Endothelial cell of umbilical vein (primary cell): ENCODE results near the gene PKD1L1. TPM values are rescaled to one million over a fixed set of nuclear protein-coding genes. Genes with fewer than 3 reads are reported as not detected.

ENCODE experiments used
- BruUV-seq: library from RNA; stranded (reverse); fragments of 400-500 nt; replicated peaks from 2 replicates; lab custom pipeline; 2021; lab: Mats Ljungman, UMichigan
- CTCF ChIA-PET: fragments of 300-600, 350-600 bp; sonication (Branson Sonifier 250); formaldehyde crosslinking; loops from one replicate; lab custom pipeline; 2021; ENCODE audit warnings: antibody characterized with exemption, inconsistent platforms; lab: Charles Lee
- POLR2A ChIA-PET: fragments of 300-600, 350-600 bp; sonication (Branson Sonifier 250); formaldehyde crosslinking; loops from one replicate; lab custom pipeline; 2021; ENCODE audit warnings: antibody characterized with exemption, inconsistent platforms; lab: Charles Lee
- DNase-seq: peaks from one replicate; pipeline ENCODE4 v3.0.0-alpha.2; 2011; ENCODE audit warnings: low read depth, low spot score
- FAIRE-seq: peaks from 2 replicates; lab custom pipeline; 2011; peaks lifted over from hg19 to GRCh38; lab: Jason Lieb, UNC
- H2AFZ ChIP-seq: 2 replicates; pipeline ENCODE4 v1.6.0; 2012; ENCODE audit warnings: low read depth, low read length, control low read depth, inconsistent platforms
- H3K27ac ChIP-seq: 2 replicates; pipeline ENCODE4 v1.5.1; 2011; ENCODE audit warnings: low read depth, mild to moderate bottlenecking, control low read depth, low read length, moderate library complexity; ENCODE audit not compliant: insufficient read depth
- H3K27me3 ChIP-seq, 2 experiments: 2 replicates each; pipeline versions ENCODE4 v1.6.0 to v1.6.1; 2011; ENCODE audit warnings: low read length in 2 of 2, mixed read lengths in 1 of 2; ENCODE audit not compliant: control insufficient read depth in 2 of 2, insufficient read depth in 2 of 2
- H3K36me3 ChIP-seq, 2 experiments: 2 replicates in 1 of 2; 3 replicates in 1 of 2; pipeline ENCODE4 v1.5.1; 2011; ENCODE audit warnings: low read length in 2 of 2, mild to moderate bottlenecking in 1 of 2, moderate library complexity in 1 of 2; ENCODE audit not compliant: control insufficient read depth in 2 of 2, insufficient read depth in 2 of 2; ENCODE audit errors: extremely low read depth in 1 of 2
- H3K4me1 ChIP-seq: 3 replicates; pipeline ENCODE4 v1.5.1; 2011; ENCODE audit warnings: mild to moderate bottlenecking, low read length; ENCODE audit not compliant: control insufficient read depth, insufficient read depth; ENCODE audit errors: extremely low read depth
- H3K4me2 ChIP-seq: 2 replicates; pipeline ENCODE4 v1.6.1; 2011; ENCODE audit warnings: low read length, control low read depth, mixed read lengths; ENCODE audit not compliant: insufficient read depth
- H3K4me3 ChIP-seq, 3 experiments: fragments of 200-600 bp in 1 of 3; sonication (generic), shearing (Covaris generic) in 1 of 3; replicated peaks in 1 of 3; 2 replicates each; pipeline ENCODE4 v1.5.1; 2011 to 2016; ENCODE audit warnings: control low read depth in 3 of 3, low read length in 3 of 3, mild to moderate bottlenecking in 2 of 3, inconsistent platforms in 1 of 3, low read depth in 1 of 3, moderate library complexity in 1 of 3; ENCODE audit not compliant: insufficient read depth in 1 of 3
- H3K79me2 ChIP-seq: 2 replicates; pipeline ENCODE4 v1.6.0; 2012; ENCODE audit warnings: low read length, inconsistent platforms; ENCODE audit not compliant: control insufficient read depth, insufficient read depth
- H3K9ac ChIP-seq: replicated peaks from 2 replicates; pipeline ENCODE3; 2011; ENCODE audit warnings: low read length, control low read depth; ENCODE audit not compliant: insufficient read depth; ENCODE audit errors: extremely low read depth
- H3K9me1 ChIP-seq: replicated peaks from 3 replicates; pipeline ENCODE4 v1.6.0; 2011; ENCODE audit warnings: mild to moderate bottlenecking, low read length; ENCODE audit not compliant: control insufficient read depth, insufficient read depth; ENCODE audit errors: extremely low read depth
- H3K9me3 ChIP-seq: replicated peaks from 2 replicates; pipeline ENCODE4 v1.5.1; 2012; ENCODE audit warnings: low read length, inconsistent platforms; ENCODE audit not compliant: control insufficient read depth, insufficient read depth
- H4K20me1 ChIP-seq: replicated peaks from 2 replicates; pipeline ENCODE3; 2011; ENCODE audit warnings: mild to moderate bottlenecking, low read length; ENCODE audit not compliant: control insufficient read depth, insufficient read depth; ENCODE audit errors: extremely low read depth
- EZH2 ChIP-seq: IDR thresholded peaks from 2 replicates; pipeline ENCODE4 v1.6.1; 2012; ENCODE audit warnings: borderline replicate concordance, low read depth, mild to moderate bottlenecking, moderate library complexity, low read length, inconsistent platforms; ENCODE audit not compliant: severe bottlenecking
- FOS ChIP-seq: IDR thresholded peaks from 2 replicates; pipeline ENCODE4 v1.6.1; 2011; ENCODE audit warnings: mild to moderate bottlenecking, low read length, moderate library complexity, borderline replicate concordance; ENCODE audit not compliant: insufficient read depth
- GATA2 ChIP-seq: IDR thresholded peaks from 2 replicates; pipeline ENCODE4 v1.7.0; 2011; ENCODE audit warnings: low read depth, mild to moderate bottlenecking, moderate library complexity, mixed read lengths, low read length; ENCODE audit not compliant: insufficient read length, insufficient read depth
- JUN ChIP-seq: IDR thresholded peaks from 2 replicates; pipeline ENCODE4 v1.6.1; 2011; ENCODE audit warnings: borderline replicate concordance, low read depth; ENCODE audit not compliant: insufficient read length, insufficient read depth
- MYC ChIP-seq: IDR thresholded peaks from one replicate; pipeline ENCODE4 v1.6.1; 2011; ENCODE audit warnings: mild to moderate bottlenecking, low read depth, low read length
- POLR2A ChIP-seq: IDR thresholded peaks from 2 replicates; pipeline ENCODE4 v1.6.1; 2012; ENCODE audit warnings: low read depth, mild to moderate bottlenecking, control low read depth, low read length
- POLR2AphosphoS5 ChIP-seq: IDR thresholded peaks from 2 replicates; pipeline ENCODE4 v1.6.1; 2012; ENCODE audit warnings: low read depth, mild to moderate bottlenecking, control low read depth, low read length, moderate library complexity; ENCODE audit not compliant: insufficient read depth
- dilution Hi-C: fragments of 300-500 bp; cut with MboI; formaldehyde crosslinking; loops from one replicate; pipeline ENCODE4 v1.15.0; 2019; ENCODE audit warnings: low sequenced_read_pairs; ENCODE audit not compliant: extremely low pct_ligation_motif_present
- intact Hi-C: fragments of 100-400 bp; cut with micrococcal nuclease; formaldehyde crosslinking; loops from one replicate; pipeline ENCODE4 v1.10.0; 2022
- polyA plus RNA-seq, 4 experiments: library from polyadenylated mRNA; depleted of rRNA in 3 of 4; stranded (reverse) in 3 of 4; unstranded in 1 of 4; fragments of >200 nt; gene quantifications; 2 replicates each; pipeline versions ENCODE4 v1.2.1 to v1.2.3, GENCODE V29; 2011 to 2012; ENCODE audit warnings: missing spikeins in 1 of 4
- total RNA-seq: library from RNA; stranded (reverse); gene quantifications from 2 replicates; pipeline ENCODE4 v1.2.3, GENCODE V29; 2021
- TF ChIP-seq, protein P1 (sequence below), 2 donors: IDR thresholded peaks; 1 replicate in 1 of 2; 2 replicates in 1 of 2; pipeline ENCODE4 v1.5.1; 2011; ENCODE audit warnings: low read length in 2 of 2, mild to moderate bottlenecking in 2 of 2, moderate library complexity in 2 of 2, control low read depth in 1 of 2, inconsistent platforms in 1 of 2, low read depth in 1 of 2; ENCODE audit not compliant: insufficient read depth in 1 of 2; ENCODE audit errors: extremely low read depth in 1 of 2
- TF ChIP-seq, protein P2 (sequence below): IDR thresholded peaks from 2 replicates; pipeline ENCODE4 v1.6.1; 2011; ENCODE audit not compliant: insufficient read depth, insufficient read length

The PKD1L1 gene
- total and polyA plus RNA-seq, 2 donors (not counting 3 experiments of a cell fraction or from before 2014, with no cell fraction given), result 4.1 to 5.9 TPM

DNA sequence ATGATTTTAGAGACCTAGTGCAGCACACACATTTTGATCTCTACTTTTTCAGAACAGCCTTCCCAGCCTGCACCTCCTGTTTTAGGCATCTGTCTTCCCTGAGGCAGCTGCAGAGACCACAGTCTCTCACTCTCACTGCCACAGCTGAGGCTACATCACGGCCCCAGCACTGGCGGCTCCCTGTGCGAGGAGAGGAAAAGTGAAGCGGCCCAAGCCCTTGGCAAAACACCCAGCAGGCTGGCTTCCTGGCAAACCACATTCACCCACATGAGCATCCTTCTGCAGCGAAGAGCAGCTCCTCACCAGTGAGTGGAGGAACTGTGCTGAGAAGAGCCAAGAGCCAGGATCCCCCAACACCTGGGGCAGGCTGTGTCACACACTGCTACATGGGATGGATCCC lies 17.2 kb upstream of the PKD1L1 start:
- TF ChIP-seq JUN (no peak), MYC (no peak), POLR2A (no peak), POLR2AphosphoS5 (no peak), EZH2 (no peak), FOS (no peak), GATA2 (no peak)
- TF ChIP-seq, protein P1, sequence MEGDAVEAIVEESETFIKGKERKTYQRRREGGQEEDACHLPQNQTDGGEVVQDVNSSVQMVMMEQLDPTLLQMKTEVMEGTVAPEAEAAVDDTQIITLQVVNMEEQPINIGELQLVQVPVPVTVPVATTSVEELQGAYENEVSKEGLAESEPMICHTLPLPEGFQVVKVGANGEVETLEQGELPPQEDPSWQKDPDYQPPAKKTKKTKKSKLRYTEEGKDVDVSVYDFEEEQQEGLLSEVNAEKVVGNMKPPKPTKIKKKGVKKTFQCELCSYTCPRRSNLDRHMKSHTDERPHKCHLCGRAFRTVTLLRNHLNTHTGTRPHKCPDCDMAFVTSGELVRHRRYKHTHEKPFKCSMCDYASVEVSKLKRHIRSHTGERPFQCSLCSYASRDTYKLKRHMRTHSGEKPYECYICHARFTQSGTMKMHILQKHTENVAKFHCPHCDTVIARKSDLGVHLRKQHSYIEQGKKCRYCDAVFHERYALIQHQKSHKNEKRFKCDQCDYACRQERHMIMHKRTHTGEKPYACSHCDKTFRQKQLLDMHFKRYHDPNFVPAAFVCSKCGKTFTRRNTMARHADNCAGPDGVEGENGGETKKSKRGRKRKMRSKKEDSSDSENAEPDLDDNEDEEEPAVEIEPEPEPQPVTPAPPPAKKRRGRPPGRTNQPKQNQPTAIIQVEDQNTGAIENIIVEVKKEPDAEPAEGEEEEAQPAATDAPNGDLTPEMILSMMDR (IDR thresholded peaks at IDR 0.05; ENCODE audit: extremely low read depth in 1 of 2, insufficient read depth in 1 of 2, low read depth in 1 of 2, low read length in 2 of 2), result no peak
- TF ChIP-seq, protein P2, sequence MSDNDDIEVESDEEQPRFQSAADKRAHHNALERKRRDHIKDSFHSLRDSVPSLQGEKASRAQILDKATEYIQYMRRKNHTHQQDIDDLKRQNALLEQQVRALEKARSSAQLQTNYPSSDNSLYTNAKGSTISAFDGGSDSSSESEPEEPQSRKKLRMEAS, result no peak
- dilution Hi-C loops (no loop called here), intact Hi-C loops (no loop called here)
- Histone ChIP-seq H3K27me3 (no peaks in the 10 kb centered on the region), H3K4me3 (no peak overlapping the region), H3K4me2 (no peak overlapping the region), H2AFZ (no peak overlapping the region), H3K9me3 (no peaks in the 10 kb centered on the region), H4K20me1 (no peaks in the 10 kb centered on the region), H3K9ac (no peak overlapping the region), H3K4me1 (peaks cover 21% of the 10 kb centered on the region), H3K27ac (no peak overlapping the region), H3K9me1 (no peaks in the 10 kb centered on the region), H3K79me2 (peaks cover 1% of the 10 kb centered on the region), H3K36me3 (peaks cover 36 to 44% of the 10 kb centered on the region in 2 experiments)
- DNase-seq, result no peak
- ChIA-PET POLR2A (no interaction called here), CTCF (interaction anchor here (1.7 to 9.6 kb wide), 2 partner anchors 17 to 699 kb away, joined by 7 to 371 read pairs; partner anchors contain the start of gene PKD1L1)
- no peak for FAIRE-seq
- no TSS peak for BruUV-seq
